ENCODE measurements around the gene RTN1.

RTN1 gene

DNA sequence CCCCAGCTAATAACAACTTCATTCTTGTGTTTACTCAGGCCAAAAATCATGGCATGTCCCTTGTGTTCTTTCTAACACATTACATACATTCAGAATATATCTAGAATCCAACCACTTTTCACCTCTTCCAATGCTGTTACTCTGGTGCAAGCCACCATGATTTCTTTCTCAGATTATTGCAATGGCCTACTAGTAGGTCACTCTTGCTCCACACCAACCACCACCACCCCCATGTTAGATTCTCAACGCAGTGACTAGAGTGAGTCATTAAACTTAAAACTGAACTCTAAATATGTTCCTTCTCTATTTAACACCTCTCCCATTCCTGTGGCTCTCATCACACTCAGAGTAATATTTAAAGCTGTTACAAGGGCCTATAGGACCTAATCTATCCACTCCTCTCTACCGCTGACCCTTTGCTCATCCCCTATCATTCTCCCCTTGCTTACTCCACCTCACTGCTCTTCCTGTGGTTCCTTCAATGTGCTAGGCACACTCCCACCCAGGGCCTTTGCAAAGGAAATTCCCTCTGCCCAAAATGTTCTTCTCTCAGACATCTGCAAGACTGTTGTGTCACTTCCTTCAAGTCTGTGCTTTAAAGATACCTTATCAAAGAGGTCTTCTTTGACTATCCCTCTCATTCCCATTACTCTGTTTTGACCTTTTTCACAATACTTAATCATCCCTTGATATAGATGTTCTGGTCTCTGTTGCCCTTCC lies 6.6 kb downstream of the RTN1 start:
- Histone ChIP-seq H3K27me3 (replicated peaks; ENCODE audit: control insufficient read depth, insufficient read depth, low read length) (no peaks in the 10 kb centered on the region), H3K36me3 (ENCODE audit: control insufficient read depth, insufficient read depth, low read length) (no peaks in the 10 kb centered on the region), H3K4me3 (replicated peaks; ENCODE audit: low read depth, low read length) (no peak overlapping the region)
- TF ChIP-seq, protein P1, sequence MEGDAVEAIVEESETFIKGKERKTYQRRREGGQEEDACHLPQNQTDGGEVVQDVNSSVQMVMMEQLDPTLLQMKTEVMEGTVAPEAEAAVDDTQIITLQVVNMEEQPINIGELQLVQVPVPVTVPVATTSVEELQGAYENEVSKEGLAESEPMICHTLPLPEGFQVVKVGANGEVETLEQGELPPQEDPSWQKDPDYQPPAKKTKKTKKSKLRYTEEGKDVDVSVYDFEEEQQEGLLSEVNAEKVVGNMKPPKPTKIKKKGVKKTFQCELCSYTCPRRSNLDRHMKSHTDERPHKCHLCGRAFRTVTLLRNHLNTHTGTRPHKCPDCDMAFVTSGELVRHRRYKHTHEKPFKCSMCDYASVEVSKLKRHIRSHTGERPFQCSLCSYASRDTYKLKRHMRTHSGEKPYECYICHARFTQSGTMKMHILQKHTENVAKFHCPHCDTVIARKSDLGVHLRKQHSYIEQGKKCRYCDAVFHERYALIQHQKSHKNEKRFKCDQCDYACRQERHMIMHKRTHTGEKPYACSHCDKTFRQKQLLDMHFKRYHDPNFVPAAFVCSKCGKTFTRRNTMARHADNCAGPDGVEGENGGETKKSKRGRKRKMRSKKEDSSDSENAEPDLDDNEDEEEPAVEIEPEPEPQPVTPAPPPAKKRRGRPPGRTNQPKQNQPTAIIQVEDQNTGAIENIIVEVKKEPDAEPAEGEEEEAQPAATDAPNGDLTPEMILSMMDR (IDR thresholded peaks at IDR 0.05; ENCODE audit: insufficient read depth, low read length, poor library complexity, severe bottlenecking) = no peak
- no peak for DNase-seq (ENCODE audit: extremely low read depth, insufficient read length)

DNA sequence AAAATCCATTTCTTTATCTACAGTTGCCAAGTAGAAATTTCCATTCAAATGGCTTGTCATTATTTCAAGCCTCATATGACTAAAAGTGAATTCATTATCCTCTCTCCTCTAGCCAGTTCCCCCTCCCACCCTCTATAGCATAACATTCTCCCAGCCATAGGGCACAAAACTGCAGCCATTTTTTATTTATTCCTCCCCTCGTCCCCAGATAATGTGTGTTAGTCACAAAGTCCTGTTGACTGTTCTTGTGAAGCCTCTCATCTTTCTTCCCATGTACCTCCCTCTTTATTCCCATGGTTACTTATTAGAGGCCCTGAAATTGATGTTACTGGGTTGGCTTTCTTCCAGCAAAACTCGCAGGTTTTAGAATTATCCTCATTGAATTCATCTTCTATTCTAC lies 13.2 kb downstream of the RTN1 start:
- TF ChIP-seq, protein P1 (IDR thresholded peaks at IDR 0.05; ENCODE audit: insufficient read depth, low read length, poor library complexity, severe bottlenecking) = no peak
- no peaks in the 10 kb centered on the region for H3K36me3 ChIP-seq (ENCODE audit: control insufficient read depth, insufficient read depth, low read length)
- no peak overlapping the region for H3K4me3 ChIP-seq (replicated peaks; ENCODE audit: low read depth, low read length)

DNA sequence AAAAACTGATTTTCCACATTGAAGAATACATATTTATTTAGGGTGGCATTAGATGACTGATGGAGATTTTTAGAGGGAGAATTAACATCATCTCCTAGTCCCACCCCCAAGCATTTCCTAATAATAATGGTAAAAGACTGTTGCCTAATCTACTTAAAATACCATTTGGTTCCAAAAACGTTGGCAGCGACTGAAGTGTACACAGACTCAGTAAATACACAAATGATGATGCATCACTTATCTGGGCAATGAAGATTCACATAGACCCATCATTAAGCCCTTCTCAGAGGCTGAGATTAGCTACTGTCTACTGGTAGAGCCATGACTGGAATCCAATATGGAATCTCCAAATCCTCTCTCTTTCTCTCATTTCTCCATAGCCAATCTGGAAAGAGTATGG lies 18.2 kb downstream of the RTN1 start:
- TF ChIP-seq, protein P1 (IDR thresholded peaks at IDR 0.05; ENCODE audit: insufficient read depth, low read length, poor library complexity, severe bottlenecking) = no peak
- Histone ChIP-seq H3K27me3 (replicated peaks; ENCODE audit: control insufficient read depth, insufficient read depth, low read length) (no peaks in the 10 kb centered on the region), H3K36me3 (ENCODE audit: control insufficient read depth, insufficient read depth, low read length) (no peaks in the 10 kb centered on the region), H3K4me3 (replicated peaks; ENCODE audit: low read depth, low read length) (no peak overlapping the region)
- DNase-seq (ENCODE audit: extremely low read depth, insufficient read length) = no peak

More for the DNA sequence above, 13.2 kb downstream of the RTN1 start:
- no peaks in the 10 kb centered on the region for H3K27me3 ChIP-seq (replicated peaks; ENCODE audit: control insufficient read depth, insufficient read depth, low read length)
- DNase-seq (ENCODE audit: extremely low read depth, insufficient read length) = no peak

DNA sequence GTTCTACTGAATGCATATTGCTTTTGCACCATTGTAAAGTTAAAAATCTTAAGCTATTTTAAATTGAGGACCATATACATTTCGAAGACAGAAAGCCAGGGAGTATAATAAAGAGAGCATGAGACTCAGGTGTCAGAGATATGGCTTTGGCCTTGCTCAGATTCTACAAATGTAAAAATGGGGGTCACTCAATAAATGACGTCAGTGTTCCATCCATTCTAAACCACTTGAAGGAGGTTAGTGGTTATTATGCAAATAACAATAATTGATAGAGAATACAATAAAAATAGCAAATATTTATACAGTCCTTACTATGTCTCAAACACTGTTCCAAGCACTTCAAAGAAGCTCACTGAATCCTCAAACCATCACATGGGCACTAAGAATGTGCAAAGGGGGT lies 20.1 kb downstream of the RTN1 start:
- Histone ChIP-seq H3K36me3 (ENCODE audit: control insufficient read depth, insufficient read depth, low read length) (no peaks in the 10 kb centered on the region), H3K27me3 (replicated peaks; ENCODE audit: control insufficient read depth, insufficient read depth, low read length) (no peaks in the 10 kb centered on the region), H3K4me3 (replicated peaks; ENCODE audit: low read depth, low read length) (no peak overlapping the region)
- TF ChIP-seq, protein P1 (IDR thresholded peaks at IDR 0.05; ENCODE audit: insufficient read depth, low read length, poor library complexity, severe bottlenecking) = no peak
- no peak for DNase-seq (ENCODE audit: extremely low read depth, insufficient read length)

DNA sequence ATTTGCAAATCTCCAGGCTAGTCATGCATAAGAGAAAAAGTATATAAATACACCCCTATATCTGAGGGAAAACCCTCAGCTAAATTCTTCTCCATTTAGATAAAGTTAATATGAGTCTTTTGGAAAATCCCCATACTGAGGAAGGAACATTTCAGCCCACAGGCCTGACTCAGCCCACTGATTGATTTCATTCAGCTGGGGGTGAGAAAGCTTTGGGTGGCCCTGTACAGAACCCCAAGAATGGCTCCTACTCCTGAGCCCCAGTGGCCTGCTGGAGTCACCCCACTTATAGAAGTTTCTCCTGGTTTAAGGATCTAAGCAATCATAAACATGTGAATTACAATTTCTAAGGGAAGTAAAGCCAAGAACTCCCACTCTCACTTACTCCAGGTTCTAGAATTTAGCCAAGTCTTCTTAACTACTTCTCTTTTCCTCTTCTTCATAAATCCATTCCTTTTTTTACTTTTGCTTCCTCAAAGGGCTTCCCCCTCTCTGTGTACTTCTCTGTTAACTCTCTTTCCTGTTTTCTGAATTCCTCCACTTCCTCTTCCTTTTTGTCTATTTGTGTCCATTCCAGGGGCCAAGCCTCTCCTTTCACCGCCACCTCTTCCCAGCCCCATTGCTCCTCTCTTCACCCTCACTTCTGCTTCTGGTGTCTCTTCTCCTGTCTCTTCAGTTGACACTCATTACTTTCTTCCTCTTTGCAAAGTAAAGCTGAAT lies 21.0 kb downstream of the RTN1 start:
- TF ChIP-seq, protein P1 (IDR thresholded peaks at IDR 0.05; ENCODE audit: insufficient read depth, low read length, poor library complexity, severe bottlenecking) = no peak
- H3K36me3 ChIP-seq (ENCODE audit: control insufficient read depth, insufficient read depth, low read length) = no peaks in the 10 kb centered on the region
- no peak for DNase-seq (ENCODE audit: extremely low read depth, insufficient read length)

More for the DNA sequence above, 21.0 kb downstream of the RTN1 start:
- H3K27me3 ChIP-seq (replicated peaks; ENCODE audit: control insufficient read depth, insufficient read depth, low read length) = no peaks in the 10 kb centered on the region
- H3K4me3 ChIP-seq (replicated peaks; ENCODE audit: low read depth, low read length) = no peak overlapping the region

Data from GM06990 (cell line).